A549 (cell line): Measurements from ENCODE around the gene HSPG2. TPM values are rescaled to one million over a fixed set of nuclear protein-coding genes. Genes with fewer than 3 reads are reported as not detected.

Experiments used
- ATAC-seq, 2 experiments: fragments of 200-7000 bp in 1 of 2; fragments of >200 bp in 1 of 2; cut with Nextera tagmentation in 1 of 2; cut with Tn5 transposase in 1 of 2; 3 replicates each; pipeline versions ENCODE4 v1.8.0 to v1.9.1; 2018 to 2020; ENCODE audit warnings: mild to moderate bottlenecking in 1 of 2, moderate library complexity in 1 of 2
- CTCF ChIA-PET: fragments of 300-600 bp; sonication (Branson Sonifier 250); formaldehyde crosslinking; extraction: SDS; loops from one replicate; lab custom pipeline; 2021; ENCODE audit warnings: antibody characterized with exemption, inconsistent platforms; lab: Yijun Ruan, JAX
- POLR2A ChIA-PET: fragments of 350-600 bp; formaldehyde crosslinking; extraction: SDS; loops from one replicate; lab custom pipeline; 2021; ENCODE audit warnings: antibody characterized with exemption, inconsistent platforms; lab: Yijun Ruan, JAX
- DNase-seq, 2 experiments: peaks; one replicate each; pipeline versions ENCODE4 v3.0.0 to v3.0.0-alpha.2; 2011 to 2016; ENCODE audit warnings: low read depth in 1 of 2, low spot score in 1 of 2
- FAIRE-seq: peaks from 2 replicates; lab custom pipeline; 2011; peaks lifted over from hg19 to GRCh38; lab: Jason Lieb, UNC
- H3K27ac ChIP-seq, 2 experiments: fragments of >200 bp; sonication (Bioruptor Twin); formaldehyde crosslinking; 3 replicates each; pipeline ENCODE4 v1.5.1; 2016 to 2017
- H3K4me1 ChIP-seq: fragments of >200 bp; sonication (Bioruptor Twin); formaldehyde crosslinking; 3 replicates; pipeline ENCODE4 v1.6.1; 2016
- H3K4me2 ChIP-seq: fragments of >200 bp; sonication (Bioruptor Twin); formaldehyde crosslinking; 3 replicates; pipeline ENCODE4 v1.6.1; 2016
- H3K4me3 ChIP-seq: fragments of >200 bp; sonication (Bioruptor Twin); formaldehyde crosslinking; 3 replicates; pipeline ENCODE4 v1.5.1; 2016
- H3K9me3 ChIP-seq: fragments of >200 bp; sonication (Bioruptor Twin); formaldehyde crosslinking; 3 replicates; pipeline ENCODE4 v1.6.1; 2016
- BCL3 ChIP-seq: fragments of >200 bp; sonication (Bioruptor Twin); formaldehyde crosslinking; IDR thresholded peaks from 3 replicates; pipeline ENCODE4 v1.6.1; 2016
- CHD2 ChIP-seq: fragments of 150-350 bp; IDR thresholded peaks from 2 replicates; pipeline ENCODE4 v1.6.1; 2014; ENCODE audit warnings: low read length; ENCODE audit not compliant: partially characterized antibody
- FOSL2 ChIP-seq, 2 experiments: fragments of 450-650 bp in 1 of 2; fragments of >200 bp in 1 of 2; sonication (Bioruptor Twin) in 1 of 2; formaldehyde crosslinking; IDR thresholded peaks; 2 replicates each; pipeline versions ENCODE4 v1.5.0 to v1.6.1; 2016 to 2020; ENCODE audit warnings: mild to moderate bottlenecking in 1 of 2, moderate library complexity in 1 of 2
- FOXS1 ChIP-seq: fragments of 250-450 bp; sonication (Bioruptor Pico); IDR thresholded peaks from 2 replicates; pipeline ENCODE4 v1.5.0; 2020; ENCODE audit warnings: mild to moderate bottlenecking, moderate library complexity
- GATA3 ChIP-seq: IDR thresholded peaks from 2 replicates; pipeline ENCODE4 v1.6.1; 2012; ENCODE audit warnings: borderline replicate concordance
- HEYL ChIP-seq: fragments of 250-450 bp; sonication (Bioruptor Pico); IDR thresholded peaks from 2 replicates; pipeline ENCODE4 v1.8.0; 2021; ENCODE audit warnings: mild to moderate bottlenecking, moderate library complexity
- HMGXB4 ChIP-seq: fragments of 250-450 bp; sonication (Bioruptor Pico); IDR thresholded peaks from 2 replicates; pipeline ENCODE4 v1.5.0; 2021; ENCODE audit warnings: mild to moderate bottlenecking, moderate library complexity, borderline replicate concordance
- HOXB13 ChIP-seq: fragments of 250-450 bp; sonication (Bioruptor Pico); IDR thresholded peaks from 2 replicates; pipeline ENCODE4 v1.5.0; 2020; ENCODE audit warnings: low read depth, mild to moderate bottlenecking, moderate library complexity
- HOXB5 ChIP-seq: fragments of 250-450 bp; sonication (Bioruptor Pico); IDR thresholded peaks from 2 replicates; pipeline ENCODE4 v1.5.0; 2020; ENCODE audit warnings: mild to moderate bottlenecking, moderate library complexity
- JUN ChIP-seq, 2 experiments: fragments of >200 bp; sonication (Bioruptor Twin); formaldehyde crosslinking; IDR thresholded peaks; 2 replicates in 1 of 2; 3 replicates in 1 of 2; pipeline ENCODE4 v1.6.1; 2016 to 2017
- MAX ChIP-seq: IDR thresholded peaks from 2 replicates; pipeline ENCODE4 v1.6.1; 2012
- MYC ChIP-seq: IDR thresholded peaks from 2 replicates; pipeline ENCODE4 v1.6.1; 2012; ENCODE audit warnings: mild to moderate bottlenecking, inconsistent platforms, low read length, improper control_type of control experiment, borderline replicate concordance
- NPAS2 ChIP-seq: fragments of 250-450 bp; sonication (Bioruptor Pico); IDR thresholded peaks from 2 replicates; pipeline ENCODE4 v1.8.0; 2022; ENCODE audit warnings: mild to moderate bottlenecking, moderate library complexity, borderline replicate concordance
- PHF8 ChIP-seq: fragments of 200-600 bp; sonication (generic); IDR thresholded peaks from 2 replicates; pipeline ENCODE4 v1.6.1; 2016; ENCODE audit warnings: low read depth, mild to moderate bottlenecking, antibody characterized with exemption, moderate library complexity, borderline replicate concordance
- POLR2A ChIP-seq: IDR thresholded peaks from 2 replicates; pipeline ENCODE4 v1.6.1; 2012; ENCODE audit warnings: mild to moderate bottlenecking, low read length
- RAD21 ChIP-seq, 2 experiments: fragments of >200 bp in 1 of 2; sonication (Bioruptor Twin) in 1 of 2; formaldehyde crosslinking in 1 of 2; IDR thresholded peaks in 1 of 2; conservative IDR thresholded peaks in 1 of 2; 2 replicates in 1 of 2; 3 replicates in 1 of 2; pipeline ENCODE4 v1.6.1; 2012 to 2018; ENCODE audit warnings: inconsistent platforms in 1 of 2
- RARB ChIP-seq: fragments of 250-450 bp; sonication (Bioruptor Pico); IDR thresholded peaks from 2 replicates; pipeline ENCODE4 v1.8.0; 2021; ENCODE audit warnings: mild to moderate bottlenecking, moderate library complexity
- RCOR1 ChIP-seq: fragments of 150-350 bp; IDR thresholded peaks from 2 replicates; pipeline ENCODE4 v1.6.1; 2014; ENCODE audit warnings: antibody characterized with exemption, low read length, low read depth
- SMC3 ChIP-seq: fragments of >200 bp; sonication (Bioruptor Twin); formaldehyde crosslinking; IDR thresholded peaks from 3 replicates; pipeline ENCODE4 v1.6.1; 2018; ENCODE audit warnings: inconsistent platforms
- TFCP2L1 ChIP-seq: fragments of 250-450 bp; sonication (Bioruptor Pico); IDR thresholded peaks from 2 replicates; pipeline ENCODE4 v1.5.0; 2021; ENCODE audit warnings: mild to moderate bottlenecking
- ZC3H11A ChIP-seq: fragments of 450-650 bp; IDR thresholded peaks from 2 replicates; pipeline ENCODE4 v1.6.1; 2014; ENCODE audit warnings: antibody characterized with exemption, mild to moderate bottlenecking
- ZFP36 ChIP-seq: fragments of 450-650 bp; IDR thresholded peaks from 2 replicates; pipeline ENCODE4 v1.6.1; 2014; ENCODE audit warnings: borderline replicate concordance; ENCODE audit not compliant: partially characterized antibody
- WGBS: methylation state at CpG from one replicate; pipeline ENCODE4 v1.1.6; 2017; ENCODE audit errors: missing lambda C conversion rate; 5-methylcytosine and 5-hydroxymethylcytosine counted together
- polyA plus RNA-seq, 4 experiments: library from polyadenylated mRNA; depleted of rRNA in 3 of 4; stranded (reverse); fragments of >200 nt; fragmentation: RNase III in 1 of 4; extraction: RNeasy Plus Mini Kit Qiagen cat#74134 plus additional on column Dnase treatment in 1 of 4; gene quantifications; 2 replicates in 3 of 4; 3 replicates in 1 of 4; pipeline ENCODE4 v1.2.3, GENCODE V29; 2011 to 2017
- TF ChIP-seq, protein P1 (sequence below): fragments of >200 bp; sonication (Bioruptor Twin); formaldehyde crosslinking; IDR thresholded peaks from 2 replicates; pipeline ENCODE4 v1.6.1; 2016
- TF ChIP-seq, protein P2 (sequence below): fragments of >200 bp; sonication (Bioruptor Twin); formaldehyde crosslinking; IDR thresholded peaks from 3 replicates; pipeline ENCODE4 v1.5.1; 2016

Gene HSPG2
- polyA plus RNA-seq, 2 of the 4 experiments (the other 2 are of a cell fraction), result 7.0 to 42.7 TPM

- no peak for FAIRE-seq
- POLR2A ChIA-PET, result interaction anchor here (0.8 kb wide), 1 partner anchor 138 kb away, joined by 3 read pairs; no protein-coding TSS in a partner anchor
- CTCF ChIA-PET, result interaction anchor here (0.9 to 2.1 kb wide), 3 partner anchors 15 to 178 kb away, joined by 3 to 6 read pairs (median 4); no protein-coding TSS in a partner anchor
These were observed 154.7 kb downstream of the HSPG2 start for GRCh38 chr1:21782349-21782867.

GRCh38 chr1:21781815-21782348 lies 155.2 kb downstream of the HSPG2 start:
- ATAC-seq, result peak in 1 of 2 experiments; percentile 2; a peak in 1 of 6 replicates
- DNase-seq, result peak in 1 of 2 experiments; percentile 9
- Histone ChIP-seq H3K4me2 (peak overlapping the region; percentile 99), H3K4me1 (peaks cover 9% of the 10 kb centered on the region; the same call in 1 of the 3 replicates), H3K9me3 (0 out of 3 replicates have a peak, but pooled peaks cover 4% of the 10 kb centered on the region), H3K27ac (peak overlapping the region; percentile 99 to 100), H3K4me3 (peak overlapping the region; percentile 97)
- 3% methylated on average over 17 of the region's 17 CpGs for WGBS
- no peak for FAIRE-seq
- TF ChIP-seq FOXS1 (CRISPR knock-in tag) (0 out of 2 replicates have a peak, but pooled peaks have one; percentile 11), HEYL (no peak)
- CTCF ChIA-PET, result interaction anchor here (0.7 to 2.1 kb wide), 3 partner anchors 15 to 79 kb away, joined by 3 to 6 read pairs (median 4); no protein-coding TSS in a partner anchor
- POLR2A ChIA-PET, result no interaction called here

More at GRCh38 chr1:21782349-21782867, 154.7 kb downstream of the HSPG2 start:
- H3K4me2 ChIP-seq, result peak overlapping the region; percentile 99
- peak overlapping the region; percentile 99 to 100 for H3K27ac ChIP-seq
- 4% methylated on average over 15 of the region's 37 CpGs for WGBS
- ATAC-seq, result peak; percentile 62 to 67
- TF ChIP-seq CHD2, result no peak
- no peak for TF ChIP-seq HEYL
- TF ChIP-seq SMC3, result peak; percentile 19; the same call in 1 of the 3 replicates
- TF ChIP-seq FOSL2 (IDR thresholded peaks at IDR 0.05), result no peak
- no peak for TF ChIP-seq FOSL2 (CRISPR knock-in tag; IDR thresholded peaks at IDR 0.05)
- TF ChIP-seq TFCP2L1 (CRISPR knock-in tag), result no peak
- no peak for TF ChIP-seq ZC3H11A
- TF ChIP-seq HOXB5 (CRISPR knock-in tag), result no peak
- TF ChIP-seq RAD21 (conservative IDR thresholded peaks at IDR 0.05 in 1 of 2, IDR thresholded peaks at IDR 0.05 in 1 of 2), result peak; percentile 36 to 50; a peak in 3 of 5 replicates
- TF ChIP-seq MYC, result no peak
- no peak for TF ChIP-seq JUN (IDR thresholded peaks at IDR 0.05)
- TF ChIP-seq, protein P1, sequence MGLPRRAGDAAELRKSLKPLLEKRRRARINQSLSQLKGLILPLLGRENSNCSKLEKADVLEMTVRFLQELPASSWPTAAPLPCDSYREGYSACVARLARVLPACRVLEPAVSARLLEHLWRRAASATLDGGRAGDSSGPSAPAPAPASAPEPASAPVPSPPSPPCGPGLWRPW, result no peak
- no peak for TF ChIP-seq ZFP36
- TF ChIP-seq, protein P2, sequence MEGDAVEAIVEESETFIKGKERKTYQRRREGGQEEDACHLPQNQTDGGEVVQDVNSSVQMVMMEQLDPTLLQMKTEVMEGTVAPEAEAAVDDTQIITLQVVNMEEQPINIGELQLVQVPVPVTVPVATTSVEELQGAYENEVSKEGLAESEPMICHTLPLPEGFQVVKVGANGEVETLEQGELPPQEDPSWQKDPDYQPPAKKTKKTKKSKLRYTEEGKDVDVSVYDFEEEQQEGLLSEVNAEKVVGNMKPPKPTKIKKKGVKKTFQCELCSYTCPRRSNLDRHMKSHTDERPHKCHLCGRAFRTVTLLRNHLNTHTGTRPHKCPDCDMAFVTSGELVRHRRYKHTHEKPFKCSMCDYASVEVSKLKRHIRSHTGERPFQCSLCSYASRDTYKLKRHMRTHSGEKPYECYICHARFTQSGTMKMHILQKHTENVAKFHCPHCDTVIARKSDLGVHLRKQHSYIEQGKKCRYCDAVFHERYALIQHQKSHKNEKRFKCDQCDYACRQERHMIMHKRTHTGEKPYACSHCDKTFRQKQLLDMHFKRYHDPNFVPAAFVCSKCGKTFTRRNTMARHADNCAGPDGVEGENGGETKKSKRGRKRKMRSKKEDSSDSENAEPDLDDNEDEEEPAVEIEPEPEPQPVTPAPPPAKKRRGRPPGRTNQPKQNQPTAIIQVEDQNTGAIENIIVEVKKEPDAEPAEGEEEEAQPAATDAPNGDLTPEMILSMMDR, result peak; percentile 32; the same call in 2 of the 3 replicates
- H3K9me3 ChIP-seq, result 0 out of 3 replicates have a peak, but pooled peaks cover 4% of the 10 kb centered on the region
- peak overlapping the region; percentile 97 for H3K4me3 ChIP-seq
- peak; percentile 10 to 57 for DNase-seq
- H3K4me1 ChIP-seq, result peaks cover 9% of the 10 kb centered on the region; the same call in 1 of the 3 replicates

GRCh38 chr1:21779613-21780521 lies 157.2 kb downstream of the HSPG2 start:
- Histone ChIP-seq H3K4me2 (no peak overlapping the region), H3K4me1 (peaks cover 20% of the 10 kb centered on the region), H3K27ac (no peak overlapping the region), H3K9me3 (0 out of 3 replicates have a peak, but pooled peaks cover 4% of the 10 kb centered on the region), H3K4me3 (no peak overlapping the region)
- POLR2A ChIA-PET, result no interaction called here
- no peak for FAIRE-seq
- DNase-seq, result no peak
- ATAC-seq, result no peak
- CTCF ChIA-PET, result no interaction called here
- 95% methylated on average over 12 of the region's 12 CpGs for WGBS
- TF ChIP-seq RCOR1, result no peak
- no peak for TF ChIP-seq FOSL2 (IDR thresholded peaks at IDR 0.05)
- no peak for TF ChIP-seq FOSL2 (CRISPR knock-in tag; IDR thresholded peaks at IDR 0.05)
- TF ChIP-seq RARB (CRISPR knock-in tag), result no peak
- TF ChIP-seq TFCP2L1 (CRISPR knock-in tag), result no peak
- TF ChIP-seq MAX, result no peak
- TF ChIP-seq NPAS2 (CRISPR knock-in tag), result no peak
- no peak for TF ChIP-seq GATA3
- TF ChIP-seq POLR2A, result no peak
- no peak for TF ChIP-seq HOXB13 (CRISPR knock-in tag)
- no peak for TF ChIP-seq HMGXB4 (CRISPR knock-in tag)
- TF ChIP-seq PHF8, result no peak
- TF ChIP-seq ZFP36, result no peak
- no peak for TF ChIP-seq BCL3
